SU-DHL-6 (cell line): Measurements from ENCODE around the gene ARL13B.

Source experiments
- H2AFZ ChIP-seq: fragments of 200-600 bp; sonication (generic); 2 replicates; pipeline ENCODE4 v1.6.1; 2014; ENCODE audit warnings: low read depth, mild to moderate bottlenecking, moderate library complexity, mixed read lengths, antibody characterized with exemption, low read length; ENCODE audit not compliant: severe bottlenecking
- H3F3A ChIP-seq: fragments of 200-600 bp; shearing (Covaris generic); 2 replicates; pipeline ENCODE4 v1.6.0; 2016; ENCODE audit warnings: antibody characterized with exemption, mild to moderate bottlenecking; ENCODE audit not compliant: insufficient read depth
- H3K27ac ChIP-seq: fragments of 200-600 bp; sonication (generic); 2 replicates; pipeline ENCODE4 v1.5.1; 2016; ENCODE audit warnings: low read depth, mild to moderate bottlenecking, low read length, moderate library complexity, mixed read lengths
- H3K27me3 ChIP-seq: fragments of 200-600 bp; sonication (generic), shearing (Covaris generic); 2 replicates; pipeline ENCODE4 v1.6.0; 2014; ENCODE audit warnings: mild to moderate bottlenecking, low read length
- H3K36me3 ChIP-seq: fragments of 200-600 bp; sonication (generic); 2 replicates; pipeline ENCODE4 v1.6.1; 2014; ENCODE audit warnings: mild to moderate bottlenecking, low read length, mixed read lengths
- H3K4me2 ChIP-seq: fragments of 300-600, 200-600 bp; shearing (Covaris generic), sonication (generic); 2 replicates; pipeline ENCODE4 v1.6.0; 2014; ENCODE audit warnings: low read length, low read depth, mild to moderate bottlenecking; ENCODE audit not compliant: poor library complexity, severe bottlenecking
- H3K4me3 ChIP-seq: fragments of 200-600 bp; sonication (generic); 2 replicates; pipeline ENCODE4 v1.5.1; 2014; ENCODE audit warnings: antibody characterized with exemption, low read length, mild to moderate bottlenecking, mixed read lengths; ENCODE audit not compliant: insufficient read depth, poor library complexity, severe bottlenecking
- H3K79me2 ChIP-seq: fragments of 200-600 bp; sonication (generic); 2 replicates; pipeline ENCODE4 v1.6.1; 2014; ENCODE audit warnings: mild to moderate bottlenecking, low read length, moderate library complexity; ENCODE audit not compliant: insufficient read depth
- H3K9ac ChIP-seq: fragments of 200-600 bp; sonication (generic); 2 replicates; pipeline ENCODE4 v1.7.0; 2014; ENCODE audit warnings: mild to moderate bottlenecking, low read length
- H3K9me2 ChIP-seq: fragments of 200-600 bp; sonication (generic); replicated peaks from 2 replicates; pipeline ENCODE4 v1.6.1; 2014; ENCODE audit warnings: low read length; ENCODE audit not compliant: insufficient read depth
- H3K9me3 ChIP-seq: fragments of 200-600 bp; sonication (generic); 2 replicates; pipeline ENCODE4 v1.6.1; 2014; ENCODE audit warnings: low read length, mixed read lengths; ENCODE audit not compliant: insufficient read depth
- H4K20me1 ChIP-seq: fragments of 200-600 bp; sonication (generic); 2 replicates; pipeline ENCODE4 v1.6.1; 2014; ENCODE audit warnings: low read depth, mild to moderate bottlenecking, antibody characterized with exemption, low read length, moderate library complexity, mixed read lengths
- CTCF ChIP-seq: fragments of 200-600 bp; sonication (generic); IDR thresholded peaks from one replicate; pipeline ENCODE4 v1.5.1; 2017; ENCODE audit warnings: antibody characterized with exemption, mild to moderate bottlenecking, low read length, moderate library complexity; ENCODE audit not compliant: insufficient read depth, poor library complexity, severe bottlenecking
- EZH2phosphoT487 ChIP-seq: fragments of 200-600 bp; sonication (generic), shearing (Covaris generic); conservative IDR thresholded peaks from 2 replicates; pipeline ENCODE4 v1.6.1; 2018; ENCODE audit warnings: mild to moderate bottlenecking, antibody characterized with exemption, low read length, moderate library complexity, mixed read lengths

ARL13B gene

GRCh38 chr3:93979850-93980676, at the start of gene ARL13B:
Gene ARL13B, plus strand, starts transcription at chr3:93980155. Its CDS starts 269 bp downstream, at chr3:93980424.
- H3F3A ChIP-seq = no peaks in the 10 kb centered on the region; the same call in 1 of the 2 replicates
- H3K4me3 ChIP-seq = peak within 1 kb of the TSS; percentile 93
- peak within 1 kb of the TSS; percentile 92 for H2AFZ ChIP-seq
- H3K9ac ChIP-seq = peak within 1 kb of the TSS; percentile 81
- H3K9me3 ChIP-seq = no peaks in the 10 kb centered on the region
- no peaks in the 10 kb centered on the region for H3K27me3 ChIP-seq
- peak within 1 kb of the TSS; percentile 91 for H3K4me2 ChIP-seq
- no peaks in the 10 kb centered on the region for H3K9me2 ChIP-seq
- no peaks in the 10 kb centered on the region for H4K20me1 ChIP-seq
- peaks cover 13% of the 10 kb centered on the region; the same call in 1 of the 2 replicates for H3K79me2 ChIP-seq
- no peaks in the 10 kb centered on the region for H3K36me3 ChIP-seq
- no peak within 1 kb of the TSS for H3K27ac ChIP-seq
- TF ChIP-seq CTCF (no peak), EZH2phosphoT487 (no peak)

- TF ChIP-seq EZH2phosphoT487 (no peak), CTCF (no peak)
These were observed 48.2 kb upstream of the ARL13B start for GRCh38 chr3:93931597-93932229.

GRCh38 chr3:93934366-93935046, 45.4 kb upstream of the ARL13B start:
- Histone ChIP-seq H3K36me3 (no peaks in the 10 kb centered on the region), H3K9me2 (no peaks in the 10 kb centered on the region), H2AFZ (no peak overlapping the region), H3K4me2 (no peak overlapping the region), H3K9ac (no peak overlapping the region), H3K4me3 (no peak overlapping the region), H3K27ac (no peak overlapping the region), H3K79me2 (no peaks in the 10 kb centered on the region), H3K9me3 (no peaks in the 10 kb centered on the region), H4K20me1 (no peaks in the 10 kb centered on the region), H3F3A (no peaks in the 10 kb centered on the region), H3K27me3 (no peaks in the 10 kb centered on the region)
- TF ChIP-seq CTCF (no peak), EZH2phosphoT487 (no peak)

More at GRCh38 chr3:93931597-93932229, 48.2 kb upstream of the ARL13B start:
- no peaks in the 10 kb centered on the region for H3K9me3 ChIP-seq
- no peak overlapping the region for H3K9ac ChIP-seq
- no peak overlapping the region for H3K4me2 ChIP-seq
- H4K20me1 ChIP-seq = no peaks in the 10 kb centered on the region
- no peaks in the 10 kb centered on the region for H3K36me3 ChIP-seq
- H3K79me2 ChIP-seq = no peaks in the 10 kb centered on the region
- H3K4me3 ChIP-seq = no peak overlapping the region
- H3K9me2 ChIP-seq = no peaks in the 10 kb centered on the region
- H3K27ac ChIP-seq = no peak overlapping the region
- H3F3A ChIP-seq = no peaks in the 10 kb centered on the region
- no peaks in the 10 kb centered on the region for H3K27me3 ChIP-seq
- H2AFZ ChIP-seq = no peak overlapping the region
